GM19351 (cell line): ENCODE measurements around the gene INO80C.

Experiments used
- ATAC-seq: cut with Tn5 transposase; IDR thresholded peaks from one replicate; pipeline ENCODE4 v1.9.1; 2021; ENCODE audit warnings: mild to moderate bottlenecking, moderate library complexity; ENCODE audit not compliant: unreplicated experiment

Gene INO80C

GRCh38 chr18:35513181-35513936, 15.6 kb upstream of the INO80C start:
- ATAC-seq = no peak

- no peak for ATAC-seq
Observed at GRCh38 chr18:35512761-35513160, 15.0 kb upstream of the INO80C start.

GRCh38 chr18:35511833-35512232, 14.1 kb upstream of the INO80C start:
- ATAC-seq = no peak

GRCh38 chr18:35511428-35511827, 13.7 kb upstream of the INO80C start:
- ATAC-seq = peak; percentile 82

- no peak for ATAC-seq
Observed at GRCh38 chr18:35510076-35510651, 12.4 kb upstream of the INO80C start.

- ATAC-seq = no peak
Observed at GRCh38 chr18:35508746-35509338, 11.1 kb upstream of the INO80C start.

- ATAC-seq = no peak
Observed at GRCh38 chr18:35508030-35508429, 10.3 kb upstream of the INO80C start.

- no peak for ATAC-seq
Observed at GRCh38 chr18:35507623-35508022, 9.9 kb upstream of the INO80C start.

GRCh38 chr18:35507192-35507591, 9.4 kb upstream of the INO80C start:
- ATAC-seq = no peak

- no peak for ATAC-seq
Observed at GRCh38 chr18:35506024-35506712, 8.4 kb upstream of the INO80C start.

GRCh38 chr18:35504996-35505395, 7.2 kb upstream of the INO80C start:
- no peak for ATAC-seq

GRCh38 chr18:35502052-35502451, 4.3 kb upstream of the INO80C start:
- no peak for ATAC-seq

GRCh38 chr18:35501369-35501768, 3.6 kb upstream of the INO80C start:
- no peak for ATAC-seq

GRCh38 chr18:35500113-35500512, 2.4 kb upstream of the INO80C start:
- no peak for ATAC-seq

GRCh38 chr18:35497027-35497369, 762 bp downstream of the INO80C start:
- ATAC-seq = peak; percentile 19

GRCh38 chr18:35495536-35496314, 2.0 kb downstream of the INO80C start:
- ATAC-seq = no peak

GRCh38 chr18:35494251-35495220, 3.2 kb downstream of the INO80C start:
- ATAC-seq = no peak

- ATAC-seq = no peak
Observed at GRCh38 chr18:35491700-35492077, 6.1 kb downstream of the INO80C start.

- ATAC-seq = no peak
Observed at GRCh38 chr18:35490894-35491699, 6.7 kb downstream of the INO80C start.
